ENCODE data around the gene MME. TPM values are rescaled to one million over a fixed set of nuclear protein-coding genes. Genes with fewer than 3 reads are reported as not detected.
"Not testable (repeated sequence)": the region's sequence is repeated elsewhere in the genome, so short reads cannot be mapped to it uniquely, and the experiment has no call there.

MME gene
- total and polyA plus RNA-seq, 2 of the 8 experiments (the other 6 are each of a cell fraction or from before 2014, with no cell fraction given) = 5.0 to 39.6 TPM

GRCh38 chr3:155124745-155125144 is 44.6 kb downstream of the MME start:
- H3K79me1 ChIP-seq (ENCODE audit: low read depth, low read length); H3K4me2 ChIP-seq (ENCODE audit: insufficient read depth in 1 of 2, low read depth in 2 of 2, low read length in 2 of 2); H2BK20ac ChIP-seq (ENCODE audit: low read length); H3K4me3 ChIP-seq (ENCODE audit: extremely low read depth in 1 of 4, insufficient read depth in 2 of 4, low read depth in 3 of 4, low read length in 4 of 4); H3K9ac ChIP-seq (replicated peaks in 1 of 4; ENCODE audit: extremely low read depth in 1 of 4, low read depth in 3 of 4, low read length in 3 of 4); H4K8ac ChIP-seq (ENCODE audit: extremely low read depth, insufficient read depth, low read length); H3K23me2 ChIP-seq (ENCODE audit: low read depth, low read length); POLR2A ChIA-PET (ENCODE audit: partially characterized antibody); DNase-seq (ENCODE audit: low read depth in 1 of 2, low spot score in 2 of 2); H3K9me3 ChIP-seq (ENCODE audit: insufficient read depth in 2 of 2, low read depth in 1 of 2, low read length in 1 of 2); H3K4me1 ChIP-seq (replicated peaks in 1 of 4; ENCODE audit: control insufficient read depth in 3 of 4, insufficient read depth in 4 of 4, low read length in 3 of 4); H2AK5ac ChIP-seq (ENCODE audit: low read depth, low read length); H4K5ac ChIP-seq (ENCODE audit: insufficient read length, low read depth, low read length); H3K36me3 ChIP-seq (ENCODE audit: control insufficient read depth in 2 of 4, insufficient read depth in 4 of 4, low read length in 3 of 4); H2AFZ ChIP-seq (ENCODE audit: low read length); H2BK15ac ChIP-seq (ENCODE audit: low read length); H3K18ac ChIP-seq (ENCODE audit: extremely low read depth, low read length); H3K23ac ChIP-seq (ENCODE audit: insufficient read length); H4K20me1 ChIP-seq (replicated peaks in 1 of 2; ENCODE audit: control insufficient read depth in 1 of 2, insufficient read depth in 2 of 2, low read length in 2 of 2); H3K27me3 ChIP-seq (replicated peaks in 1 of 4; ENCODE audit: control insufficient read depth in 3 of 4, extremely low read depth in 1 of 4, insufficient read depth in 3 of 4, low read length in 3 of 4); H3K4ac ChIP-seq (replicated peaks; ENCODE audit: insufficient read length, low read depth, low read length); H3K14ac ChIP-seq (ENCODE audit: insufficient read length); H2BK12ac ChIP-seq (ENCODE audit: low read depth, low read length); H2BK5ac ChIP-seq (ENCODE audit: low read depth, low read length); H3K27ac ChIP-seq (ENCODE audit: low read depth, low read length); H3K56ac ChIP-seq (replicated peaks; ENCODE audit: insufficient read length, low read depth, low read length); H3K79me2 ChIP-seq (ENCODE audit: control insufficient read depth in 1 of 2, insufficient read depth in 2 of 2, low read length in 2 of 2); H4K91ac ChIP-seq (replicated peaks; ENCODE audit: insufficient read length, low read length); H2BK120ac ChIP-seq (replicated peaks; ENCODE audit: low read depth, low read length); FAIRE-seq: not testable (repeated sequence)
- WGBS, 2 experiments (ENCODE audit: extremely low coverage in 1 of 2, insufficient coverage in 1 of 2, insufficient read length in 1 of 2, insufficient replicate concordance in 2 of 2, low coverage in 1 of 2, low lambda C conversion rate in 2 of 2, missing lambda C conversion rate in 1 of 2) = 0% methylated on average over 3 of the region's 14 CpGs; no CpG with 5 or more reads in 1 of the 2 experiments
- CTCF ChIA-PET (ENCODE audit: partially characterized antibody) = interaction anchor here (0.6 to 1.0 kb wide), 2 partner anchors 8 to 12 kb away, joined by 3 read pairs; no protein-coding TSS in a partner anchor

Data from H1 (cell line).